OCI-LY7 (cell line): ENCODE data around the gene AASDHPPT. TPM values are rescaled to one million over a fixed set of nuclear protein-coding genes. Genes with fewer than 3 reads are reported as not detected.

Experiments used
- BruUV-seq: library from RNA; stranded (reverse); fragments of 400-500 nt; replicated peaks from 2 replicates; lab custom pipeline; 2021; lab: Mats Ljungman, UMichigan
- CTCF ChIA-PET: fragments of 300-600 bp; sonication (Branson Sonifier 250); formaldehyde crosslinking; loops from one replicate; lab custom pipeline; 2022; ENCODE audit warnings: antibody characterized with exemption; ENCODE audit not compliant: unreplicated experiment; lab: Charles Lee
- POLR2A ChIA-PET: fragments of 300-600 bp; sonication (Branson Sonifier 250); formaldehyde crosslinking; loops from one replicate; lab custom pipeline; 2022; ENCODE audit warnings: antibody characterized with exemption; lab: Charles Lee
- DNase-seq: peaks from one replicate; pipeline ENCODE4 v3.0.0-alpha.2; 2015; ENCODE audit warnings: low spot score
- H2AFZ ChIP-seq: fragments of 200-600 bp; sonication (generic), shearing (Covaris generic); 2 replicates; pipeline ENCODE4 v1.6.1; 2014; ENCODE audit warnings: mild to moderate bottlenecking, antibody characterized with exemption, low read length, moderate library complexity
- H3K27ac ChIP-seq: fragments of 200-600 bp; sonication (generic); 2 replicates; pipeline ENCODE4 v1.5.1; 2014; ENCODE audit warnings: mixed run types, low read depth, mild to moderate bottlenecking, moderate library complexity, low read length, inconsistent platforms; ENCODE audit not compliant: poor library complexity, severe bottlenecking
- H3K36me3 ChIP-seq: fragments of 200-600 bp; sonication (generic); 2 replicates; pipeline ENCODE4 v1.6.1; 2014; ENCODE audit warnings: mild to moderate bottlenecking, antibody characterized with exemption, low read length, moderate library complexity, mixed read lengths; ENCODE audit not compliant: insufficient read depth
- H3K4me1 ChIP-seq: fragments of 200-600 bp; sonication (generic); 2 replicates; pipeline ENCODE4 v1.5.1; 2014; ENCODE audit warnings: mild to moderate bottlenecking, low read length; ENCODE audit not compliant: insufficient read depth, poor library complexity, severe bottlenecking
- H3K4me2 ChIP-seq: fragments of 200-600 bp; sonication (generic); 2 replicates; pipeline ENCODE4 v1.6.1; 2014; ENCODE audit warnings: mild to moderate bottlenecking, low read length
- H3K4me3 ChIP-seq: fragments of 200-600 bp; sonication (generic); 2 replicates; pipeline ENCODE4 v1.5.1; 2014; ENCODE audit warnings: mild to moderate bottlenecking, low read depth, low read length; ENCODE audit not compliant: poor library complexity, severe bottlenecking
- H3K79me2 ChIP-seq: fragments of 200-600 bp; sonication (generic); 2 replicates; pipeline ENCODE4 v1.6.1; 2016; ENCODE audit warnings: low read depth, mild to moderate bottlenecking, low read length, moderate library complexity, mixed read lengths; ENCODE audit not compliant: insufficient read depth
- H3K9me2 ChIP-seq: fragments of 200-600 bp; sonication (generic); 2 replicates; pipeline ENCODE4 v1.6.1; 2016; ENCODE audit warnings: mild to moderate bottlenecking, low read length, mixed read lengths; ENCODE audit not compliant: insufficient read depth
- H3K9me3 ChIP-seq: fragments of 200-600 bp; sonication (generic); 2 replicates; pipeline ENCODE4 v1.6.1; 2014; ENCODE audit warnings: mild to moderate bottlenecking, mixed run types, low read length, mixed read lengths
- H4K20me1 ChIP-seq: fragments of 200-600 bp; sonication (generic); 2 replicates; pipeline ENCODE4 v1.6.1; 2014; ENCODE audit warnings: mild to moderate bottlenecking, antibody characterized with exemption, low read length, moderate library complexity, mixed read lengths; ENCODE audit not compliant: insufficient read depth
- CTCF ChIP-seq: fragments of 200-600 bp; sonication (generic); conservative IDR thresholded peaks from 2 replicates; pipeline ENCODE4 v1.5.1; 2014; ENCODE audit warnings: mild to moderate bottlenecking, antibody characterized with exemption, low read length, moderate library complexity, mixed read lengths
- EZH2phosphoT487 ChIP-seq: fragments of 200-600 bp; sonication (generic); IDR thresholded peaks from 2 replicates; pipeline ENCODE4 v1.6.1; 2018; ENCODE audit warnings: low read depth, borderline replicate concordance, mild to moderate bottlenecking, mixed run types, antibody characterized with exemption, low read length, moderate library complexity, mixed read lengths
- intact Hi-C: fragments of 100-400 bp; cut with micrococcal nuclease; formaldehyde crosslinking; loops from one replicate; pipeline ENCODE4 v1.10.0; 2022; ENCODE audit not compliant: unreplicated experiment
- total RNA-seq, 2 experiments: library from RNA; depleted of rRNA in 1 of 2; stranded (reverse); fragments of >200 nt in 1 of 2; shearing (Covaris generic) in 1 of 2; gene quantifications; 2 replicates each; pipeline ENCODE4 v1.2.3, GENCODE V29; 2014 to 2022

AASDHPPT gene
- total RNA-seq, 2 experiments from 2014 or later: 49.5 to 51.1 TPM

GRCh38 chr11:106076171-106076918 lies 1.1 kb upstream of the AASDHPPT start:
- Histone ChIP-seq H4K20me1 (peaks cover 25% of the 10 kb centered on the region), H2AFZ (peak overlapping the region; percentile 98), H3K4me2 (peak overlapping the region; percentile 95), H3K27ac (peak overlapping the region; percentile 70), H3K9me3 (no peaks in the 10 kb centered on the region), H3K4me1 (peaks cover 36% of the 10 kb centered on the region), H3K79me2 (peaks cover 38% of the 10 kb centered on the region), H3K9me2 (no peaks in the 10 kb centered on the region), H3K4me3 (peak overlapping the region; percentile 88), H3K36me3 (peaks cover 21% of the 10 kb centered on the region)
- ChIA-PET POLR2A (interaction anchor here (0.6 to 2.1 kb wide), 6 partner anchors 10 to 1425 kb away, joined by 3 to 10 read pairs (median 4); no protein-coding TSS in a partner anchor), CTCF (interaction anchor here (1.0 kb wide), 1 partner anchor 9 kb away, joined by 3 read pairs; no protein-coding TSS in a partner anchor)
- intact Hi-C loops: loop anchor here (1.0 to 10.0 kb wide), 2 partner anchors 54 to 1378 kb away; partner anchors contain the start of genes CWF19L2 and MSANTD4
- BruUV-seq: no TSS peak
- DNase-seq: peak; percentile 22
- no peak for TF ChIP-seq CTCF
- TF ChIP-seq EZH2phosphoT487: no peak

- H3K4me1 ChIP-seq: peaks cover 38% of the 10 kb centered on the region
- no TSS peak for BruUV-seq
- intact Hi-C loops: loop anchor here (1.0 to 10.0 kb wide), 2 partner anchors 55 to 1378 kb away; partner anchors contain the start of genes CWF19L2 and MSANTD4
- no peak for TF ChIP-seq EZH2phosphoT487
- peak; percentile 77 for TF ChIP-seq CTCF
- no peaks in the 10 kb centered on the region for H3K9me3 ChIP-seq
- peak within 1 kb of the TSS; percentile 88 for H3K4me3 ChIP-seq
- peaks cover 26% of the 10 kb centered on the region for H4K20me1 ChIP-seq
- peak within 1 kb of the TSS; percentile 95 for H3K4me2 ChIP-seq
- peak within 1 kb of the TSS; percentile 98 for H2AFZ ChIP-seq
- ChIA-PET POLR2A (interaction anchor here (0.5 to 3.1 kb wide), 14 partner anchors 9 to 1424 kb away, joined by 3 to 14 read pairs (median 4); no protein-coding TSS in a partner anchor), CTCF (interaction anchor here (0.6 kb wide), 1 partner anchor 10 kb away, joined by 4 read pairs; no protein-coding TSS in a partner anchor)
- peak; percentile 99 for DNase-seq
- H3K79me2 ChIP-seq: peaks cover 44% of the 10 kb centered on the region
- no peaks in the 10 kb centered on the region for H3K9me2 ChIP-seq
- H3K27ac ChIP-seq: peak within 1 kb of the TSS; percentile 70
- peaks cover 26% of the 10 kb centered on the region for H3K36me3 ChIP-seq
These were observed 398 bp upstream of the AASDHPPT start, which contains the start of gene KBTBD3 for GRCh38 chr11:106076919-106077608. TSS of gene KBTBD3 (minus strand) at chr11:106077347. CDS start at chr11:106059097, 18,250 bp downstream.
